NCI-H748 (cell line): ENCODE measurements around the gene NLGN4X.
A peak's percentile ranks its signal among the peaks of the same experiment; 100 is the strongest.
"Not testable (repeated sequence)": the region's sequence is repeated elsewhere in the genome, so short reads cannot be mapped to it uniquely, and the experiment has no call there.

Experiments
- DNase-seq: peaks from one replicate; lab custom pipeline; 2025; ENCODE audit not compliant: unreplicated experiment; lab: John Stamatoyannopoulos, UW

The NLGN4X gene

GRCh38 chrX:6015423-6015822 lies 213.2 kb downstream of the NLGN4X start:
- no peak for DNase-seq

- DNase-seq, result no peak
Measured at GRCh38 chrX:6012357-6012756, 216.3 kb downstream of the NLGN4X start.

- no peak for DNase-seq
Measured at GRCh38 chrX:6005856-6006255, 222.8 kb downstream of the NLGN4X start.

GRCh38 chrX:6004529-6004928 lies 224.1 kb downstream of the NLGN4X start:
- DNase-seq, result no peak

- peak; percentile 62 for DNase-seq
Measured at GRCh38 chrX:6002056-6002455, 226.6 kb downstream of the NLGN4X start.

GRCh38 chrX:5998901-5999300 lies 229.8 kb downstream of the NLGN4X start:
- DNase-seq, result no peak

- DNase-seq, result no peak
Measured at GRCh38 chrX:5998456-5998855, 230.2 kb downstream of the NLGN4X start.

GRCh38 chrX:5991393-5991792 lies 237.3 kb downstream of the NLGN4X start:
- DNase-seq, result peak; percentile 14

GRCh38 chrX:5979338-5979737 lies 249.3 kb downstream of the NLGN4X start:
- DNase-seq, result no peak

GRCh38 chrX:5976332-5976731 lies 252.3 kb downstream of the NLGN4X start:
- DNase-seq, result peak; percentile 47

- DNase-seq, result no peak
Measured at GRCh38 chrX:5971300-5971699, 257.4 kb downstream of the NLGN4X start.

- no peak for DNase-seq
Measured at GRCh38 chrX:5965406-5965805, 263.3 kb downstream of the NLGN4X start.

GRCh38 chrX:5959286-5959685 lies 269.4 kb downstream of the NLGN4X start:
- DNase-seq, result no peak

- no peak for DNase-seq
Measured at GRCh38 chrX:5958523-5958922, 270.1 kb downstream of the NLGN4X start.

- no peak for DNase-seq
Measured at GRCh38 chrX:5957506-5957905, 271.2 kb downstream of the NLGN4X start.

GRCh38 chrX:5936438-5936837 lies 292.2 kb downstream of the NLGN4X start:
- no peak for DNase-seq

- DNase-seq, result no peak
Measured at GRCh38 chrX:5928224-5928623, 300.4 kb downstream of the NLGN4X start.

- DNase-seq, result peak; percentile 46
Measured at GRCh38 chrX:5916945-5917344, 311.7 kb downstream of the NLGN4X start.

- DNase-seq, result no peak
Measured at GRCh38 chrX:5915783-5916182, 312.9 kb downstream of the NLGN4X start.

- DNase-seq, result no peak
Measured at GRCh38 chrX:5907207-5907606, 321.5 kb downstream of the NLGN4X start.

GRCh38 chrX:5903586-5904190 lies 325.0 kb downstream of the NLGN4X start:
- DNase-seq, result not testable (repeated sequence)

GRCh38 chrX:5898463-5898862 lies 330.2 kb downstream of the NLGN4X start:
- DNase-seq, result no peak

GRCh38 chrX:5891378-5891777 lies 337.3 kb downstream of the NLGN4X start:
- no peak for DNase-seq
